Keratinocyte (primary cell): ENCODE results near the gene MAPK14. TPM values are rescaled to one million over a fixed set of nuclear protein-coding genes. Genes with fewer than 3 reads are reported as not detected.

Source experiments
- DNase-seq: peaks from one replicate; pipeline ENCODE4 v3.0.0-alpha.2; 2011; ENCODE audit warnings: low read depth, missing footprints, low spot score
- FAIRE-seq: peaks from 2 replicates; lab custom pipeline; 2011; peaks lifted over from hg19 to GRCh38; lab: Jason Lieb, UNC
- H2AFZ ChIP-seq: 2 replicates; pipeline ENCODE4 v1.6.0; 2012; ENCODE audit warnings: low read length, control low read depth, inconsistent platforms; ENCODE audit not compliant: control insufficient read depth
- H3K27ac ChIP-seq: 2 replicates; pipeline ENCODE4 v1.5.1; 2011; ENCODE audit warnings: low read length; ENCODE audit not compliant: control insufficient read depth, insufficient read depth
- H3K27me3 ChIP-seq: 3 replicates; pipeline ENCODE4 v1.6.0; 2011; ENCODE audit warnings: low read length; ENCODE audit not compliant: control insufficient read depth, insufficient read depth; ENCODE audit errors: extremely low read depth
- H3K36me3 ChIP-seq, 2 experiments: 2 replicates in 1 of 2; 3 replicates in 1 of 2; pipeline ENCODE4 v1.5.1; 2011; ENCODE audit warnings: low read length in 2 of 2, mild to moderate bottlenecking in 1 of 2; ENCODE audit not compliant: control insufficient read depth in 2 of 2, insufficient read depth in 2 of 2; ENCODE audit errors: extremely low read depth in 1 of 2
- H3K4me1 ChIP-seq: 3 replicates; pipeline ENCODE4 v1.5.1; 2011; ENCODE audit warnings: low read length; ENCODE audit not compliant: control insufficient read depth, insufficient read depth; ENCODE audit errors: extremely low read depth
- H3K4me2 ChIP-seq: 3 replicates; pipeline ENCODE4 v1.6.0; 2011; ENCODE audit warnings: low read depth, low read length; ENCODE audit not compliant: control insufficient read depth, insufficient read depth; ENCODE audit errors: extremely low read depth
- H3K4me3 ChIP-seq, 3 experiments: fragments of 200-600 bp in 1 of 3; sonication (generic) in 1 of 3; 2 replicates in 2 of 3; 3 replicates in 1 of 3; pipeline ENCODE4 v1.5.1; 2011 to 2016; ENCODE audit warnings: low read length in 3 of 3, mild to moderate bottlenecking in 3 of 3, control low read depth in 2 of 3, inconsistent platforms in 1 of 3, low read depth in 1 of 3, mixed read lengths in 1 of 3, mixed run types in 1 of 3, moderate library complexity in 1 of 3; ENCODE audit not compliant: control insufficient read depth in 2 of 3, insufficient read depth in 2 of 3; ENCODE audit errors: extremely low read depth in 1 of 3
- H3K79me2 ChIP-seq: 2 replicates; pipeline ENCODE4 v1.6.0; 2012; ENCODE audit warnings: low read length; ENCODE audit not compliant: control insufficient read depth, insufficient read depth
- H3K9ac ChIP-seq: 3 replicates; pipeline ENCODE4 v1.6.0; 2011; ENCODE audit warnings: low read length; ENCODE audit not compliant: control insufficient read depth, insufficient read depth; ENCODE audit errors: extremely low read depth
- H3K9me1 ChIP-seq: 3 replicates; pipeline ENCODE4 v1.6.0; 2011; ENCODE audit warnings: low read length; ENCODE audit not compliant: control insufficient read depth, insufficient read depth; ENCODE audit errors: extremely low read depth
- H3K9me3 ChIP-seq: 2 replicates; pipeline ENCODE4 v1.5.1; 2012; ENCODE audit warnings: low read depth, low read length; ENCODE audit not compliant: control insufficient read depth
- H4K20me1 ChIP-seq: 3 replicates; pipeline ENCODE4 v1.6.0; 2011; ENCODE audit warnings: low read length; ENCODE audit not compliant: control insufficient read depth, insufficient read depth; ENCODE audit errors: extremely low read depth
- EZH2 ChIP-seq: IDR thresholded peaks from one replicate; pipeline ENCODE4 v1.6.1; 2012; ENCODE audit warnings: inconsistent platforms, mild to moderate bottlenecking, low read length, moderate library complexity
- dilution Hi-C: fragments of 300-500 bp; cut with MboI; formaldehyde crosslinking; loops from one replicate; pipeline ENCODE4 v1.7.0; 2020; ENCODE audit warnings: low sequenced_read_pairs; ENCODE audit not compliant: extremely low pct_ligation_motif_present
- polyA plus RNA-seq, 5 experiments: library from polyadenylated mRNA; depleted of rRNA in 3 of 5; stranded (reverse) in 3 of 5; stranded (forward) in 1 of 5; unstranded in 1 of 5; fragments of >200 nt; gene quantifications; 1 replicate in 1 of 5; 2 replicates in 3 of 5; 3 replicates in 1 of 5; pipeline versions ENCODE4 v1.2.1 to v1.2.3, GENCODE V29; 2011 to 2012; ENCODE audit warnings: missing spikeins in 2 of 5, low read depth in 1 of 5, low replicate concordance in 1 of 5
- TF ChIP-seq, protein P1 (sequence below), 3 experiments: IDR thresholded peaks in 1 of 3; conservative IDR thresholded peaks in 1 of 3; optimal IDR thresholded peaks in 1 of 3; 2 replicates in 2 of 3; 3 replicates in 1 of 3; pipeline versions ENCODE3 to v1.5.1; 2011; ENCODE audit warnings: low read length in 3 of 3, mild to moderate bottlenecking in 3 of 3, moderate library complexity in 2 of 3, control low read depth in 1 of 3, inconsistent platforms in 1 of 3; ENCODE audit not compliant: insufficient read depth in 2 of 3; ENCODE audit errors: extremely low read depth in 1 of 3

MAPK14 gene
- polyA plus RNA-seq, 1 donor (not counting 4 experiments of a cell fraction or from before 2014, with no cell fraction given) = 52.4 TPM

DNA sequence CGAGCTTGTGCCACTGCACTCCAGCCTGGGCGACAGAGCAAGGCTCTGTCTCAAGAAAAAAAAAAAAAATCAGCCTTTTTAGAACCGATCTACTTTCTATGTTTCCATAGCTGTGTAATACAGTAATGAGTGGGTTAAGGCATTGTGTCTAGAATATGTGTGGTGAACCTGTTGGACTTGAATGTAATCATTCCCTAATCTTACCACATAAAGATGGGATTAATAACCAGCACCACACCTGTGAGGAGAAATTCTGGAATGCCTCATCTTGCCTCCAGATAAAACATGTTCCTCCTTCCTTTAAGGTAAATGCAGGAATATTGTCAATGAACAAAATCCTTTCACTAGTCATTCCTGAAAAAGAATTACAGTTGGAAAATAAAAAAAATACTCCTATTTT is 43.7 kb downstream of the MAPK14 start:
- no peak for TF ChIP-seq EZH2
- TF ChIP-seq, protein P1, sequence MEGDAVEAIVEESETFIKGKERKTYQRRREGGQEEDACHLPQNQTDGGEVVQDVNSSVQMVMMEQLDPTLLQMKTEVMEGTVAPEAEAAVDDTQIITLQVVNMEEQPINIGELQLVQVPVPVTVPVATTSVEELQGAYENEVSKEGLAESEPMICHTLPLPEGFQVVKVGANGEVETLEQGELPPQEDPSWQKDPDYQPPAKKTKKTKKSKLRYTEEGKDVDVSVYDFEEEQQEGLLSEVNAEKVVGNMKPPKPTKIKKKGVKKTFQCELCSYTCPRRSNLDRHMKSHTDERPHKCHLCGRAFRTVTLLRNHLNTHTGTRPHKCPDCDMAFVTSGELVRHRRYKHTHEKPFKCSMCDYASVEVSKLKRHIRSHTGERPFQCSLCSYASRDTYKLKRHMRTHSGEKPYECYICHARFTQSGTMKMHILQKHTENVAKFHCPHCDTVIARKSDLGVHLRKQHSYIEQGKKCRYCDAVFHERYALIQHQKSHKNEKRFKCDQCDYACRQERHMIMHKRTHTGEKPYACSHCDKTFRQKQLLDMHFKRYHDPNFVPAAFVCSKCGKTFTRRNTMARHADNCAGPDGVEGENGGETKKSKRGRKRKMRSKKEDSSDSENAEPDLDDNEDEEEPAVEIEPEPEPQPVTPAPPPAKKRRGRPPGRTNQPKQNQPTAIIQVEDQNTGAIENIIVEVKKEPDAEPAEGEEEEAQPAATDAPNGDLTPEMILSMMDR (optimal IDR thresholded peaks at IDR 0.05 in 1 of 3, IDR thresholded peaks at IDR 0.05 in 1 of 3, conservative IDR thresholded peaks at IDR 0.05 in 1 of 3; ENCODE audit: extremely low read depth in 1 of 3, insufficient read depth in 2 of 3, low read length in 3 of 3) = no peak
- no peak overlapping the region for H2AFZ ChIP-seq
- no peak overlapping the region for H3K27ac ChIP-seq
- H3K4me3 ChIP-seq = no peak overlapping the region
- FAIRE-seq (no peak), DNase-seq (no peak)
- no peaks in the 10 kb centered on the region for H4K20me1 ChIP-seq
- dilution Hi-C loops = no loop called here
- H3K79me2 ChIP-seq = peaks cover 57% of the 10 kb centered on the region
- H3K9ac ChIP-seq = no peak overlapping the region
- peaks cover 3 to 6% of the 10 kb centered on the region in 2 experiments for H3K36me3 ChIP-seq
- no peaks in the 10 kb centered on the region for H3K27me3 ChIP-seq
- no peaks in the 10 kb centered on the region for H3K9me3 ChIP-seq
- H3K4me2 ChIP-seq = no peak overlapping the region
- H3K9me1 ChIP-seq = no peaks in the 10 kb centered on the region
- peaks cover 4% of the 10 kb centered on the region for H3K4me1 ChIP-seq

- Histone ChIP-seq H3K27me3 (no peaks in the 10 kb centered on the region), H3K9me1 (no peaks in the 10 kb centered on the region), H3K4me2 (no peak overlapping the region)
Measured at GRCh38 chr6:36071714-36072113, 44.1 kb downstream of the MAPK14 start.

More at GRCh38 chr6:36071714-36072113, 44.1 kb downstream of the MAPK14 start:
- Histone ChIP-seq H3K27ac (no peak overlapping the region), H4K20me1 (no peaks in the 10 kb centered on the region), H3K36me3 (peaks cover 3 to 8% of the 10 kb centered on the region in 2 experiments), H2AFZ (no peak overlapping the region), H3K9me3 (no peaks in the 10 kb centered on the region), H3K4me1 (peaks cover 4% of the 10 kb centered on the region), H3K4me3 (no peak overlapping the region), H3K79me2 (peaks cover 53% of the 10 kb centered on the region), H3K9ac (no peak overlapping the region)
- dilution Hi-C loops = no loop called here
- DNase-seq = no peak
- no peak for FAIRE-seq
- no peak for TF ChIP-seq EZH2
- TF ChIP-seq, protein P1 (optimal IDR thresholded peaks at IDR 0.05 in 1 of 3, IDR thresholded peaks at IDR 0.05 in 1 of 3, conservative IDR thresholded peaks at IDR 0.05 in 1 of 3; ENCODE audit: extremely low read depth in 1 of 3, insufficient read depth in 2 of 3, low read length in 3 of 3) = no peak
